ENCODE data around the gene FCGBP. TPM values are rescaled to one million over a fixed set of nuclear protein-coding genes. Genes with fewer than 3 reads are reported as not detected.
"Not testable (repeated sequence)": the region's sequence is repeated elsewhere in the genome, so short reads cannot be mapped to it uniquely, and the experiment has no call there.

Gene FCGBP
- total RNA-seq, 1 experiment from 2014 or later = 0.80 TPM

DNA sequence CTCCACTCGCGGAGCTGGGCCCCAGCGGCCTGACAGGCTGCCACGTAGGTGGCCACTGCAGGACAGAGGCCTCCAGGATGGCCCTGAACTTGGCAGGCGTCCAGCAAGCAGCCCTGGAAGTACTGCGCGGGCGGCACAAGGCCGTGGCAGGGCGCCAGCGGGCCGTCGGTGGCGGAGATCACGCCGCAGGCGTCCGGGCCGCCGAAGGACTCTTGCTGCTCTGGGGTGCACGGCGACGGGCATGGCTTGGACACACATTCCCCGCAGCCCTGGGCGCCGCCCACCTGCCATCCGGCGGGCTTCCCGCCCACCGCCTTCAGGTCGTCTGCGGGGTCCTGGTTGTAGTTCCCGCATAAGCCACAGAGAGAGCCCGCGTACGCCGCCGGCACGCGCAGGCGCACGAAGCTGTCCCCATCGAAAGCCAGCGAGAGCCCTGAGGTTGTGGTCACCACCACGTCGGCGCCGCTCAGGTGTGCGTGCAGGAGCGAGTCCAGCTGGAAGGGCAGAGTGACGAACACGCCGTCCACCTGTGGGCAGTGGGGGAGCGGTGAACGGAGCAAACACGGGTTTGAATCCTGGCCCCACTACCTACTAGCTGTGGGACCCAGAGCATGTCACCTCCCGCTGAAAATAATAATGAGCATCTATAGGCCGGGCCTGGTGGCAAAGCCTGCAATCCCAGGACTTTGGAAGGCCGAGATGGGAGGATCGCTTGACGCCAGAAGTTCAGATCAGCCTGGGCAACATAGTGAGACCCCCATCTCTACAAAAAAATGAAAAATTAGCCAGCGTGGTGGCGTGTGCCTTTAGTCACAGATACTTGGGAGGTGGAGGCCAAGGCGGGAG, 42.6 kb downstream of the FCGBP start:
- H3K9me2 ChIP-seq (replicated peaks; ENCODE audit: low read length); BruUV-seq (replicated peaks); POLR2A ChIA-PET (ENCODE audit: unreplicated experiment); H3K9ac ChIP-seq (ENCODE audit: low read length); H3K79me2 ChIP-seq (ENCODE audit: low read length); H3F3A ChIP-seq (ENCODE audit: low read length, unreplicated experiment); H3K36me3 ChIP-seq (ENCODE audit: low read depth, low read length); H3K27ac ChIP-seq (ENCODE audit: low read length); H3K4me1 ChIP-seq (ENCODE audit: insufficient read depth, low read length); H3K4me2 ChIP-seq (ENCODE audit: low read length); ATAC-seq; intact Hi-C loops (cut with micrococcal nuclease); H3K9me3 ChIP-seq (ENCODE audit: low read length); H4K20me1 ChIP-seq (ENCODE audit: low read length); H2AFZ ChIP-seq (ENCODE audit: low read length); DNase-seq; CTCF ChIA-PET; H3K27me3 ChIP-seq (ENCODE audit: low read length); H3K4me3 ChIP-seq (ENCODE audit: low read length): not testable (repeated sequence)

DNA sequence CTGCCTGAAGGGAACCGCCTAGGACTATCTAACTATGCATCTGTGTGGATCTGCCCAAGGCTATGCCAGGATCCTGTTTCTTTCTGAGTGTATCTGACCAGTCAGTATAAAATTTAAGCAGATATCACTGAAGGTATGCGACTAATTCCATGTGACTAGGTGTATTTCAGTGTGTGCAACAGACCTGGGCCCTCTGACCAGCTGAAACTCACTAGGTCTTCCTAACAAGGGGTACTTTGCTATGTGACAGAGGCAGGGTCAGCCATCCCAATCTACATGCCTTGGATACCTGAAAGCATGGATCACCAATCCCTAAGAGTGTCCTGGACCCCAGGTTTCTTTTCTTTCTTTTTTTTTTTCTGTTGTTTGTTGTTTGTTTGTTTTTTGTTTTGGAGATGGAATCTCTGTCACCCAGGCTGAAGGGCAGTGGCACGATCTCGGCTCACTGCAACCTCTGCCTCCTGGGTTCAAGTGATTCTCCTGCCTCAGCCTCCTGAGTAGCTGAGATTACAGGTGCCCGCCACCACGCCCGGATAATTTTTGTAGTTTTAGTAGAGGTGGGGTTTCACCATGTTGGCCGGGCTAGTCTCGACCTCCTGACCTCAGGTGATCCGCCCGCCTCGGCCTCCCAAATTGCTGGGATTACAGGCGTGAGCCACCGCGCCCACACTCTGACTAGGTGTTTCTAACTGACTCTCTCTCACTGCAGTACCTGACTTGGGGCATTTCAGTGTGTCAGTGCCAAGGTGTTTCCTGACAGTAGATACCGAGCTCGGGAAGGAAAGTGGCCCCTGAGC, 43.5 kb downstream of the FCGBP start:
- no peaks in the 10 kb centered on the region for H3K4me1 ChIP-seq (ENCODE audit: insufficient read depth, low read length)
- TF ChIP-seq, protein P1, sequence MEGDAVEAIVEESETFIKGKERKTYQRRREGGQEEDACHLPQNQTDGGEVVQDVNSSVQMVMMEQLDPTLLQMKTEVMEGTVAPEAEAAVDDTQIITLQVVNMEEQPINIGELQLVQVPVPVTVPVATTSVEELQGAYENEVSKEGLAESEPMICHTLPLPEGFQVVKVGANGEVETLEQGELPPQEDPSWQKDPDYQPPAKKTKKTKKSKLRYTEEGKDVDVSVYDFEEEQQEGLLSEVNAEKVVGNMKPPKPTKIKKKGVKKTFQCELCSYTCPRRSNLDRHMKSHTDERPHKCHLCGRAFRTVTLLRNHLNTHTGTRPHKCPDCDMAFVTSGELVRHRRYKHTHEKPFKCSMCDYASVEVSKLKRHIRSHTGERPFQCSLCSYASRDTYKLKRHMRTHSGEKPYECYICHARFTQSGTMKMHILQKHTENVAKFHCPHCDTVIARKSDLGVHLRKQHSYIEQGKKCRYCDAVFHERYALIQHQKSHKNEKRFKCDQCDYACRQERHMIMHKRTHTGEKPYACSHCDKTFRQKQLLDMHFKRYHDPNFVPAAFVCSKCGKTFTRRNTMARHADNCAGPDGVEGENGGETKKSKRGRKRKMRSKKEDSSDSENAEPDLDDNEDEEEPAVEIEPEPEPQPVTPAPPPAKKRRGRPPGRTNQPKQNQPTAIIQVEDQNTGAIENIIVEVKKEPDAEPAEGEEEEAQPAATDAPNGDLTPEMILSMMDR (conservative IDR thresholded peaks at IDR 0.05; ENCODE audit: low read depth, low read length) = no peak
- TF ChIP-seq EZH2 (IDR thresholded peaks at IDR 0.05; ENCODE audit: low read length, unreplicated experiment) (no peak), EZH2phosphoT487 (IDR thresholded peaks at IDR 0.05; ENCODE audit: borderline replicate concordance, low read length) (no peak)
- H3F3A ChIP-seq (ENCODE audit: low read length, unreplicated experiment) = no peaks in the 10 kb centered on the region
- H3K4me3 ChIP-seq (ENCODE audit: low read length) = no peak overlapping the region
- H3K79me2 ChIP-seq (ENCODE audit: low read length) = no peaks in the 10 kb centered on the region
- no TSS peak for BruUV-seq (replicated peaks)
- no peak overlapping the region for H2AFZ ChIP-seq (ENCODE audit: low read length)
- H3K9ac ChIP-seq (ENCODE audit: low read length) = no peak overlapping the region
- no peaks in the 10 kb centered on the region for H3K27me3 ChIP-seq (ENCODE audit: low read length)
- H3K27ac ChIP-seq (ENCODE audit: low read length) = no peak overlapping the region
- ChIA-PET CTCF (no interaction called here), POLR2A (ENCODE audit: unreplicated experiment) (no interaction called here)
- H3K9me2 ChIP-seq (replicated peaks; ENCODE audit: low read length) = no peaks in the 10 kb centered on the region
- DNase-seq = no peak
- H4K20me1 ChIP-seq (ENCODE audit: low read length) = no peaks in the 10 kb centered on the region
- no peak overlapping the region for H3K4me2 ChIP-seq (ENCODE audit: low read length)
- intact Hi-C loops (cut with micrococcal nuclease) = no loop called here
- ATAC-seq = no peak
- H3K36me3 ChIP-seq (ENCODE audit: low read depth, low read length) = no peaks in the 10 kb centered on the region
- no peaks in the 10 kb centered on the region for H3K9me3 ChIP-seq (ENCODE audit: low read length)

DNA sequence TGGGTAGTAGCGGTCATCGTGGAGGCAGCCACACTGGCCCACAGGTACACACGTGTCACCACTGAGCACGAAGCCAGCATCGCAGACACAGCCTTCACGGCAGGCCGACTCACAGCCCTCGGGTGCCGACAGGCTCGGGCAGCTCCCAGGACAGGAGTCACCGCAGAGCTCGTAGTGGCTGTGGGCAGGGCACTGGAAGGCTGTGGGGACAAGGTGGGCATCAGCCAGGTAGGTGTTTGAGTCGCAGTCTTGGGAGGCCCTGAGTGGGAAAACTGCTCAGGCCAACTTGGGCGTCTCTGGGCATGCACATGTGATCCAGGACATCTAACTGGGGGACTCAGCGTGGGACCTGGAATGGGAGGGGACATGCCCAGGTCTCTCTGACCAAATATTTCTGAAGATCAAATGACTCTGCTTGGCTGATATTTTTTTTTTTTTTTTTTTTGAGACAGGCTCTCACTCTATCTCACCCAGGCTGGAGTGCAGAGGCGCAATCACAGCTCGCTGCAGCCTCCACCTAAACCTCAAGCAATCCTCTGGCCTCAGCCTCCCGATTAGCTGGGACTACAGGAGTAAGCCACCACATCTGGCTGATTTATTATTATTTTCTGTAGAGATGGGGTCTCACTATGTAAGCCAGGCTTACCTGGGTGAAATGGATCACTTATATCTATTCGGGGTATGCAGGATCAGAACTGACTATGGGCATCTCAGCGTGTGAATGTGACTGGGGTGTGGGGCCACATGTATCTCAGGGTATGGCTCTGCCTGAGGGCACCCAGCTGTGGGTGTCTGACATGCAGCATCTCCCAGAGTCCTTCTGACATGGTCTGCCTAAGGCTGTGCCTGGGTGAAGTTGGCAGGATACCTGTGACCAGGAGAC, 44.3 kb downstream of the FCGBP start:
- H3K27me3 ChIP-seq (ENCODE audit: low read length); POLR2A ChIA-PET (ENCODE audit: unreplicated experiment); H3K4me3 ChIP-seq (ENCODE audit: low read length); H3K36me3 ChIP-seq (ENCODE audit: low read depth, low read length); H4K20me1 ChIP-seq (ENCODE audit: low read length); H3K4me2 ChIP-seq (ENCODE audit: low read length); intact Hi-C loops (cut with micrococcal nuclease); H3K79me2 ChIP-seq (ENCODE audit: low read length); H2AFZ ChIP-seq (ENCODE audit: low read length); H3F3A ChIP-seq (ENCODE audit: low read length, unreplicated experiment); DNase-seq; H3K9ac ChIP-seq (ENCODE audit: low read length); BruUV-seq (replicated peaks); H3K9me2 ChIP-seq (replicated peaks; ENCODE audit: low read length); H3K4me1 ChIP-seq (ENCODE audit: insufficient read depth, low read length); ATAC-seq; H3K27ac ChIP-seq (ENCODE audit: low read length); CTCF ChIA-PET; H3K9me3 ChIP-seq (ENCODE audit: low read length): not testable (repeated sequence)

DNA sequence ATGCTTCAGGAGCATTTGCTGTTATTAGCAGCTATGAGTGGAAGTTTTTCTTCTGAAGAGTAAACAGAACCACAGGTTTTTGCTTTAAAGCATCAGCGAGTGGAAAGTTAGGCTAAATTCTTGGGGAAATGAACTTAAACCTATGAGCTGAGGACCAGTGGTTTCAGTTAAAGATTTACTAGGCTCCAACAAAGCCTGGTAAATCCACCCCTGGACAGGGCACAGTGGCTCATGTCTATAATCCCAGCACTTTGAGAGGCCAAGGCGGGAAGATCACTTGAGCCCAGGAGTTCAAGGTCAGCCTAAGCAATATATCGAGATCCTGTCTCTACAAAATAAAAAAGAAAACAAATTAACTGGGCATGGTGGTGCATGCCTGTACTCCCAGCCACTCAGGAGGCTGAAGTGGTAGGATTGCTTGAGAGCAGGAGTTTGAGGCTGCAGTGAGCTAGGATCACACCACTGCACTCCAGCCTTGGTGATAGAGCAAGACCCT, 46.9 kb downstream of the FCGBP start:
- H3K36me3 ChIP-seq (ENCODE audit: low read depth, low read length); H3K79me2 ChIP-seq (ENCODE audit: low read length); BruUV-seq (replicated peaks); DNase-seq; H3K27ac ChIP-seq (ENCODE audit: low read length); CTCF ChIA-PET; H3K9me2 ChIP-seq (replicated peaks; ENCODE audit: low read length); H3K4me1 ChIP-seq (ENCODE audit: insufficient read depth, low read length); H2AFZ ChIP-seq (ENCODE audit: low read length); H3F3A ChIP-seq (ENCODE audit: low read length, unreplicated experiment); H3K4me3 ChIP-seq (ENCODE audit: low read length); H3K4me2 ChIP-seq (ENCODE audit: low read length); H3K9me3 ChIP-seq (ENCODE audit: low read length); H4K20me1 ChIP-seq (ENCODE audit: low read length); POLR2A ChIA-PET (ENCODE audit: unreplicated experiment); H3K9ac ChIP-seq (ENCODE audit: low read length); H3K27me3 ChIP-seq (ENCODE audit: low read length); ATAC-seq; intact Hi-C loops (cut with micrococcal nuclease): not testable (repeated sequence)

DNA sequence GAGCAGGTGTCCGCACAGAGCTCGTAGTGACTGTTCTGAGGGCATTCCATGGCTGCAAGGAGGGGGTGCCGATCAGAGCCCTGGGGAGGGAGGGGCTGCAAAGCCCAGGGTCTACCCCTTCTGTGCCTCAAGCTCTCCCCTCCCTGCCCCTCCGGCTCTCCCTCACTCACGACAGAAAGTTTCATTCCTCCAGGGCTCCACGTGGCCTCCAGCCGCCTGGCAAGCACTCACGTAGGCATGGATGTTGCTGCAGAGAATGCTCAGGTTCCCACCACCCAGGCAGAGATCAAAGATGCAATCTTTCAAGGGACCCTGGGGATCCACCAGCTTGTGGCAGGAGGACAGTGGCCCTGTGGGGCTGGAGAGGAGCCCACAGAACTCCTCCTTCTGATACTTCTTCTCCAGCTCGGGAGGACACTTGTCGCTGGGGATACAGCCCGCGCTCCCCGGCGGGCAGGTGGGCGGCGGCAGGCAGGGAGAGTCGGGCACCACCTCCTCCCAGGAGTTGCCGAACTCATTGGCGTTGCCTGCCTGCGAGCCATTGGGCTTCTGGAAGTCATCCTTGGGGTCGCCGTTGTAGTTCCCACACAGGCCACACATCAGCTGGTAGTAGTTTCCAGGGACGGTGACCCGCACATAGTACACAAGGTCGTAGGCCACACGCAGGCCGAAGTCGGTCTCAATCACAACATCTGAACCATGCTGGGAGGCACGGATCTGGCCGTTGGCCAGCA, 48.4 kb downstream of the FCGBP start:
- H4K20me1 ChIP-seq (ENCODE audit: low read length); H3K79me2 ChIP-seq (ENCODE audit: low read length); H3K9me2 ChIP-seq (replicated peaks; ENCODE audit: low read length); DNase-seq; H3K4me3 ChIP-seq (ENCODE audit: low read length); H3K36me3 ChIP-seq (ENCODE audit: low read depth, low read length); POLR2A ChIA-PET (ENCODE audit: unreplicated experiment); H3K9ac ChIP-seq (ENCODE audit: low read length); H3K27me3 ChIP-seq (ENCODE audit: low read length); H3K9me3 ChIP-seq (ENCODE audit: low read length); BruUV-seq (replicated peaks); intact Hi-C loops (cut with micrococcal nuclease); H3K4me2 ChIP-seq (ENCODE audit: low read length); H3F3A ChIP-seq (ENCODE audit: low read length, unreplicated experiment); H2AFZ ChIP-seq (ENCODE audit: low read length); ATAC-seq; H3K4me1 ChIP-seq (ENCODE audit: insufficient read depth, low read length); H3K27ac ChIP-seq (ENCODE audit: low read length); CTCF ChIA-PET: not testable (repeated sequence)
